Measurements from ENCODE around the gene HLCS.

HLCS gene

DNA sequence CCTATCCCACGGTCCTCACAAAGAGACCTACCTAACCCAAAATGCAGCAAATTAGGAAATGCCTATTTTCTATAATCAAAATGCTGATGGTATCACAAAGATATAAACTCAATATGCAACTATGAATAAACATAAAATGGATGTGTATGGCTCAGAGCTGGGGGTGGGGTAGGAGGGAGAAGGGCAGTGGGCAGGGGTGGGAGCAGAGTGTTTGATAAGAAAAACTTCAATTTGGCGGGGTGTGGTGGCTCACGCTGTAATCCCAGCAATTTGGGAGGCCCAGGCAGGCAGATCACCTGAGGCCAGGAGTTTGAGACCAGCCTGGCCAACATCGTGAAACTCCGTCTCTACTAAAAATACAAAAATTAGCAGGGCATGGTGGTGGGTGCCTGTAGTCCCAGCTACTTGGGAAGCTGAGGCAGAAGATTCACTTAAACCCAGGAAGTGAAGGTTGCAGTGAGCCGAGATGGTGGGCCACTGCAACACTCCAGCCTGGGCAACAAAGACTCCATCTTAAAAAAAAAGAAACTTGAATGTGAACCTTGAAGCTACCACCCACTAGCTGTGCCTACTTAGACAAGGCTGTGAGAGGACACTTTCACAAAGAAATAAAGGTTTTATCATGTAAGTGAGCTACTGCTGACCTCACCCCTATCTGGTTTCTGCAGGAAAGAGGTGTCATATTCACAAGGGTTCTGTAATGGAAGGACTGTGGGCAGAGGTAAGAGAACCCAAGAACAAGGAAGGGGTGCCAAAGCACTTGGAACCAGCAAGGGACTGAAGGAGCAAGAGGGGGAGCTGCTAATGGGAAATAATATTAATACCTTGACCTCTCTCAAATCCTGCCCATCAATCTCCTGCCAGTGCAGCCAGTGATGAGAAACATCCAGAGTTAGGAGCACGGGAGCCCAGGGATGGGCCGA is 53.0 kb downstream of the HLCS start:
- no peak for DNase-seq

DNA sequence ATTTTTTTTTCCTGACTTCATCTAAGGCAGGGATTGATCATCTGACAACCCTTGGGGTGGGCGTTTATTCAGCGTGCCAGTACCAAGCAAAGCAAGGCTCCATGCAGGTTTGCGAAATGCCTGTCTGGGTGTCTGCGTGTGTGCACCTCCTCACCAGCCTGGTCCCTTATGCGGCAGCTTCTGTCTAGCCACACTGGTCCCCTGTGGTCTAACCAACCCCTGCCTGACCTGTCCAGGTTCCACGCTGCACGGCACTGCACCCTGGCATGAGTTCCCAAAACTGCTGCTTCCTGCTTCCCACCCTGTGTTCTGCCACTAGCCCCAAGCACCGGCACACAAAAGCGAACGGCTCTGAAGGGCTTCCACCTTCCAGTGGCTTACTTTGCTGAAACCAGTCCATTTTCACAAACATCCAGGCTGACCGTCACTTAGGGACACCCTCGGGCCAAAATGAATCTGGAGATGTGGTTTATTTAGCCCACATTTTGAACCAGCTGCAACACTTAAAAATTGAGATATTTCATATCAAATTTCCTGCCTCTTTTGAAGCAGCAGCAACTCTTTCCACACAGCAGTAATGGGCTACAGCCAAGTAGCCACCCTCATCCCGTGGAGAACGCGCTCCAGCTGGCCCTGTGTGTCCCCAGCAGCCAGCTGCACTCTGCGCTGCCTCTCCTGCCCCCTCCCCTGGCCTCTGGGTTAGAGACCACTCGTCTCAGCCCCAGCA is 55.7 kb downstream of the HLCS start:
- no peak for DNase-seq

DNA sequence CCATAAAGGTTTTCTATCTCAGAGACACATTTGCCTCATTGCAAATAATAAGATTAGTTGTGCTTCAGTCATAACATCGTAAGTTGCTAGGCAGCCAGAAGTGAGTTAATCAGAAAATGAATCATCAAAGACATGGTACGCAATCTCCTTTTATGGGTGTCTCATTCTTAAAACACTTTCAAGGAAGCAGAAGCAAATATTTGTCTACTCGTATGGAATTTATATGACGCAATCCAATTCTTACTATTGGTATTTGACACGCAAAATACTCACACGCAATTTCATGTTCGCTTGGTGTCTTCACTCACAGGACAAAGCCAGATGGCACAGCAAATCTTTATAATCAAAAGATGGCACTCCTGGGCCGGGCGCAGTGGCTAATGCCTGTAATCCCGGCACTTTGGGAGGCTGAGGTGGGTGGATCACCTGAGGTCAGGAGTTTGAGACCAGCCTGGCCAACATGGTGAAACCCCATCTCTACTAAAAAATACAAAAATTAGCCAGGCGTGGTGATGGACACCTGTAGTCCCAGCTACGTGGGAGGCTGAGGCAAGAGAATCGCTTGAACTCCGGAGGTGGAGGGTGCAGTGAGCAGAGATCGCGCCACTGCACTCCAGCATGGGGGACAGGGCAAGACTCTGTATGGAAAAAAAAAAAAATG is 56.4 kb downstream of the HLCS start:
- DNase-seq: peak; percentile 95

DNA sequence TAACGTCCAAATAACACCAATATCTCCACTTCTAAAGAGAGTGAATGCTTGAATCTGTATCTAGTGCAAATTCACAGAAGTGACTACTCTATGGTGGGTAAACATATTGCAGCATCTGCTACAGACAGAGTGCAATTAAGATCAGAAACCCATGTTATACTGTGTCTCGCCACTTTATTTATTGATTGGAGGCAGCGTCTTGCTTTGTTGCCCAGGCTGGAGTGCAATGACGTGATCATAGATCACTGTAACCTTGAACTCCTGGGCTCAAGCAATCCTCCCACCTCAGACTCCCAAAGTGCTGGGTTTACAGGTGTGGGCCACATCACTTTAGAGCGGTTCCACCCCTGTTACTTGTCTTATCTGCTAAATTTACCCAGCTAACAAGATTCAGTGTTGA is 57.0 kb downstream of the HLCS start:
- peak; percentile 31 for DNase-seq

DNA sequence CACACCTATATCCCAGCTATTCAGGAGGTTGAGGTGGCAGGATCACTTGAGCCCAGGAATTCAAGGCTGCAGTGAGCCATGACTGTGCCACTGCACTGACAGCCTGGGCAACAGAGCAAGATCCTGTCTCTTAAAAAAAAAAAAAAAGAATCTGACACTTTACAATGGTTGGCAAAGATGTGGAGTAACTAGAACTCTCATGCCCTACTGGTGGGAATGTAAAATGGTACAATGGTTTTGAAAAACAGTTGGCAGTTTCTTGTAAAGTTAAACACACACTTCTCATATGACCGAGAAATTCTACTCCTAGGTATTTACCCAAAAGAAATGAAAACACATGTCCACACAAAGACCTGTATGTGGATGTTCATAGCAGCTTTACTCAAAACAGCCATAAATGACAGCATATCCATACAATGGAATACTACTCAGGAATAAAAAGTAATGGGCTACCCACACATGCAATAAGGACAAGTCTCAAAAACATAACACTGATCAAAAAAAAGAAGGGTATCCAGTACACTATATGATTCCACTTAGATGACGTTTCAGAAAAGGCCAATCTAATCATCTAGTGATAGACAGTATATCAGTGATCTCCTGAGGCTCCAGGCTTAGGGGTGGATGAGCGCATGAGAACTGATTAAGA is 58.1 kb downstream of the HLCS start:
- DNase-seq: peak; percentile 14

DNA sequence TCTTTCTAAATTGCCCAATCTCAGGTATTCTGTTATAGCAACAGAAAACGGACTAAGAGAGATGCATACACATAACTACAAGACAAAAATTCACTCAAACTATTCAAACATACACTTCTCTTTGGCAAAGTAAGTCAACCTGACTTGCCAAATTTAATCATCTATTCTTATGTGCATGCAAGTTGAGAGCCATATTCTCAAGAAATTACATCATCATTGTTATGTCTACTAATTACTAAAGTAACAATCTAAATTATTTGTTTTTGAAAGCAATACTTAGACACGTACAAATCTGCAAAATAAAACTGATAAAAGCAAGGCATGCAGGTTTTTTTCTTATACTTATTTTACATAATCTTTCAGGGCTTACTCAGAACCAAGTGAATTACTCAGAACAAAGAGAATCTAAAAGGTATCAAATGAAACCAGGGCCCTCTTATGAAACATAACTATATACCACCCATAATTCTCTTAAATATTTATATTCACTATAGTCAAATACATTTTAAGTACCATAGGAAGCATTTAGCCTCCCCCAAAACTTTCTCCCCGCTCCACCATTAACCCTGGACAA is 62.3 kb downstream of the HLCS start:
- DNase-seq: no peak

DNA sequence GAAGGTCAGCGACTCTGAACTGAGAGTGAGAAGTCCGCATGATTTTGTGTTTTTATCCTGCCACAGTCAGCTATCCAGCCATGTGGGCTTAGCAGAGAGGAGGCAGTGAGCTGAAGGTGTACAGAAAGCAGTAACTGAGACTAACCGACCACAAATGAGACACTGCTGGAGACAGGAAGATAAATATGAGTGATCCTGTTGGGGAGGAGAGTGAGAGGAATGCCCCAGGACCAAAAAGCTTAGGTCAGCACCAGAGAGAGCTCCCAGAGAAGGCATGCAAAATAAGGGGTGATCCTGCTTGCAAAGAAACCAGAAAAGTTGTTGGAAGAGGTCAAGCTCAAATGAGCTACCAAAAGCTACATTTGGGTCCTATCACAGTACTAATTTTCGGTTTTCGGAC is 63.7 kb downstream of the HLCS start:
- peak; percentile 66 for DNase-seq

DNA sequence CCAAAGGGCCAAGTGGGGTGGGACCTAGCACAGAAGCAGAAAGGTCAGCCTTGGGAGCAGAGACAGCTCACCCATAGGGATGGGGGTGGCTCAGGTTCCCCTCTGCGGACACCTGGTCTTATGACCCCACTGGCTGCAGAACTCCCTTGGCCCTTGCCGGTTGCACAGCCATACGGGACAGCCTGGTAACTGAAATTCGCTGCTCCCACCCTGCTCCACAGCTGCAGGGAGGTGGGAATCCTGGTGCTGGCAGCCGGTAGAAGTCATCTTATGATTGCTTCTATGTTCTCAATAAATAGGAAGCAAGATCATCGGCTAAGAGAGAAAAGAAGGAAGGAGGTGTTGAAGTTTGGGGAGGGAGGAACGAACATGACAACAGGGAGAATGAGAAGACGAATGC is 64.1 kb downstream of the HLCS start:
- no peak for DNase-seq

DNA sequence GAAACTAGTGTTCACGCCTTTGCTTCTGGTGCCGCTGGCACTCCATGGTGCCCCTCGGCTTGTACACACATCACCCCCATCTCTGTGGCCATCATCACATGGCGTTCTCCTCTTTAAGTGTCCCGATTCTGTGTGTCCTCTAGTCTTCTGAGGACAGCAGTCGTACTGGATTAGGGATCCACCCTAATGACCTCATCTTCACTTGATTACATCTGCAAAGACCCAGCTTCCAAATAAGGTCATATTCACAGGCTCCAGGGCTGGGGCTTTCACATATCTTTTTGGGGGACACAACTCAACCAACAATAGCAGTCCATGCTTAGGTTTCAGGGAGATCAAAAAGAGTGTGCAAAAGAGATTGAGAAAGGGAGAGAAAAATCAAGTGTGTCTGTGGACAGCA is 64.9 kb downstream of the HLCS start:
- no peak for DNase-seq

DNA sequence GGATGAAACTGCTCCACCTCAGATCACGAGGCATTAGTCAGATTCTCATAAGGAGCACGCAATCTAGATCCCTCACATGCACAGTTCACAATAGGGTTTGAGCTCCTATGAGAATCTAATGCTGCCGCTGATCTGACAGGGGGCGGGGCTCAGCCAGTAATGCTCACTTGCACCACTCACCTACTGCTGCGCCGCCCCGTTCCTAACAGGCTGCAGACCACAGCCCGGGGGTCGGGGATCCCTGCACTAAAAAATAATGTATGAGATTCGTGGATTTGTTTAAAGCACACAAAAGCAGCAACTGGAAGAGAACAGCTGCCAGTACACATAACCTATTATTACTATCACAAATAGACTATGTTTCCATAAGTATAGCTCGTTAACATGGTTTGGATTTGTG is 72.9 kb downstream of the HLCS start:
- DNase-seq: no peak

DNA sequence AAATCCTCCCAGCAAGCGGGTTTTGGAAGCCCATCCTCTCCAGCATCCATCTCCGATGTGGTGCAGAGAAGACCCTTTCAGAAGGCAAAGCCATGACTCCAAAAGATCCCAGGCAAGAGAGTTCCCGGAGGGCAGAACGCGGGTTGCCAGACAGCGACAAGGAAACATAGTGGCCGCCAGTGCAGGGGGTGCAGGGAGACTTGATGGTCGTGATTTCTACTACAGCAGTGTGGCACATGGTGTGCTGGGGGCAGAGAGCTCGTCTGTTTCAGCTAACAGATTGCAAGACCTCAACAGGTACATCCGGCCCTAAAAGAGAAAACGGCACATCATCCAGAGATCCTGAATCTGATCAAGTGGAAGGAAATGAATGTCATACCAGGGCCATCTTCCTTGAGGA is 74.3 kb downstream of the HLCS start:
- DNase-seq: no peak

DNA sequence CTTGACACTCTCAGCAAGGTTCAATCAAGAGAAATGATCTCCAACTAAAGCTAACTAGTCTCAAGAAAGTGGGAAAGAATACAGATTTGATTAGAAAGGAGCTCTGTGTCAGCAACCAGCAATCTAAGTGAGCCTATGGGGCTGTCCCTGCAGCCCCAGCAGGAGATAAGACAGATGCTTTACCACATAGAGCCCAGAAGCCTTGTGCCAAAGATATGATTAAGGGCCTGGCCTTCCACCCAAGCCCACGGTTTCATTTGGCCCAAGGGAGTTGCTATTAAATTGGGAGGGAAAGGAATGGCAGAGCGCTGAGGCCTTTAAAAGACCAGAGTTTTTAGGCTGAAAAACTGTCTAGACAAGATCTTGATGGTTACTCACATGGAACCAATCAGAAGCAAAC is 74.8 kb downstream of the HLCS start:
- DNase-seq: peak; percentile 22

DNA sequence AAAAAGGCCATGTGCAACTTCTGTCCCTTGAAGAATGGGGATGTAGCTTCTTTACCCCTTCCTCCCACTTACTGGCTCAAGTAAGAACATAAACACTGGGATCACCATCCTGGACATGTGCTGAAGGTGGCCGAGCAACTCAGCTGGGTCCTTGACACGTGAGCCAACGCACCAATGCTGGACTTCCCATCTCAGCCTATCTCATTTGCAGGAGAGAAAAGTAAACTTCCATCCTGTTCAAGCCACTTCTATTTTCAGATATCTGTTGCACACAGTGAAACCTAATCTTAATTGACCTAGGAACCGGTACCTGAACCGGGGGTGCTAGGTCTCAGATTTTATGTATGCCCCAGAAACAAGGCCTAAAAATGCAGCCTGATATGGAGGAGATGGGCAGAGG is 75.3 kb downstream of the HLCS start:
- DNase-seq: no peak

DNA sequence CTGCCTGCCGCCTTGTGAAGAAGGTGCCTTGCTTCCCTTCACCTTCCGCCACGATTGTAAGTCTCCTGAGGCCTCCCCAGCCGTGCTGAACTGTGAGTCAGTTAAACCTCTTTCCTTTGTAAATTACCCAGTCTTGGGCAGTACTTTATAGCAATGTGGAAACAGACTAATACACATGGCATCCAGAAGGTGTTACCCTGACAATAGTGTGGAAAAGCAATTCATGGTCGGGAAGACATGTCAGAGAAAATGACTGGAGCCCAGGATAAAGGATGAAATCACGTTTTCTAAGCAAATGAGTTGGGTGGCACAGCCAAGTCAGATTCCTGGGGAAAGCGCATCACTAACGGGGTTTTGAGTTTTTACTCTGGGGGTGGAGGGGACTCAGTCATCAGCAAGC is 76.4 kb downstream of the HLCS start:
- DNase-seq: no peak

DNA sequence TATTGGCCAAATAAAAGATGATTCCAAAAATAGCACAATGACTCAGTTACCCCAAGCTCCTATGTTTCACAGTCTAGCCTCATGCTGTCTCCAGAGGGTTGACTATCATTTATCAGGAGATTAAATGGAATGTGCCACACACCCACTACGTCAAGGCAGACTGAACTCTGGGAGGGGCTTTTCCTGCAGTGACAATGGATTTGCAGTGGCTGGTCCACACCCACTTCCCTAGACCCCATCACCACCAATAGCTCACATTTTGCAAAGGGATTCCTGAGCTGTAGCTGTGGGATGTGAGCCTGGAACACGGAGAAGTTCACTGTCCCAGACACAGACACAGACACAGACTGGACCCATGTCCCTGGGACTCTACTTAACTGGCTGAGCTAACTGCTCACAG is 77.1 kb downstream of the HLCS start:
- DNase-seq: no peak

DNA sequence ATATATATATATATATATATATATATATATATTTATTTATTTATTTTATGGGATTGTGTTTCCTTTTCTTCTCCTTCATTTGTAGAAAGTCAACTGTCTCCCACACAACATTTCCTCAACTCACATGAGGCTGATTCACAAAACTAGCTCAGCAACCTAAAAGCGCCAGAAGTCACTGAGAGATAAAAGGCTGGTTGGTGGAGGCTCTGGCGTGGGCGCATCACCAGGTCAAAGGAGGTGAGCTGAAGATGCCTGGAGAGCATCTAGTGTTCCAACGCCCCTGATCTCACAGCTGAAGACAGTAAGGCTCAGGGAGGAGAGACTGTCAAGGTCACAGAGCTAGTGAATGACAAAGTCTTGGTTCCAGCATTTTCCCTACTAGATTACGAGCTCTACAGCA is 78.0 kb downstream of the HLCS start:
- DNase-seq: no peak

DNA sequence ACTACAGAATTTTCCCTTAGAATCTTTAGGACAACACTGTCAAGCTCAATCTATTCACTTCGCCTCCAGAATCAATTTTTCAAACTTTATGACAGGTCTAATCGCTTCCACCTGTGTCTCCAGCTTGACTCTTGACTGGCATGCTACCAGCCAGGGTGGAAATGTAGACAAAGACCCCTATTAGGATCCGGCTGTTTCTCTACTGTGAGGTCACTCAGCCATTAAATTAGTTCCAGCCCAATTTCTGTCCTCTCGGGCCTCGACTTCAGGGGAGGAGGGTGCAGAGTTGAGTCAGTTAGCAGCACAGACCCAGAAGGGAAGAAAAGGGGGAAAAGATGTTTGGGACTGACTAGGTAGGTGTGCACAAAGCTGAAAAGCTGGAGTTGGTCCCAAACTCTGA is 78.5 kb downstream of the HLCS start:
- DNase-seq: no peak

DNA sequence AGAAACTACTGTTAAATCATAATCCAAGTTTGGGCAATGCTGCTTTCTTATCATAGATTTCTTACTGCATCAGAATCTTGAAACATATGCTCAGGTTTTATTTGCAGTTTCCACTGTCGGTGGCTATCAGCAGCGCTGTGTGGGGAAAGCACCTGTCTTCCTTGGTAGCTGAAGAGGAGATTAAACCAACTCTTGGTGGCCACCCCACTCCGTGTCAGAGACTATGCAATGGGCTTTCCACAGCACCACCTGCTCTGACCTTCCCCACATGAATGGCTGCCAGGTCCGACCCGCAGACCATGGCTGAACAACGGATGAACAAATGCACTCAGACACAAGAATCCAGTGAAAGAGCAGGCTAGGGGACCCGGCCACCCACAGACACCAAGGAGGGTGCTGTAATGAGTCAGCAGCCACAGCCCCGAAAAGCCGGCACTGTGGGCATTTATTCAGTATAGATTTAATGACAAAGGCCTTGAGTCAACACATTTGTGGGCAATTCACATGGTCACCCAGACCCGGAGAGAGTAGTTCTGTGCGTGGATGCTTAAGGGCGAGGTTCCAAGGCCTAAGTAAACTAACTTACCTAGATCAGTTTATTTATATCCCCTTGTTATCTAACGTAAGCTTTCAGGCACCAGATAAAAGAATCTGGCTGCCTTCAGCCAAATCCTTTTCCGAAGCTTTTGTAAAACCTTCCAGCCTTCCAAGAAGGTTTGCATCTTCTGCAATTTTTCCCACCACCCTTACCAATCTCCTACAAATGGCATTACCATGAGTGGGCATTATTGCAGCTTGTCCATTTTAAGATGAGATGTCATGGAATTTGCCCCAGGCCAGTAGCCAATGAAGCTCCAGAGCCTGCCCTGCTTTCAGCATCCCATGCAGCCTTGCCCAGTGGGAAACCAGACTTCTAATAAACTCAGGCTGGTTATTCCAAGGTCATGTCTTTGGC is 82.7 kb downstream of the HLCS start:
- DNase-seq: peak; percentile 40

DNA sequence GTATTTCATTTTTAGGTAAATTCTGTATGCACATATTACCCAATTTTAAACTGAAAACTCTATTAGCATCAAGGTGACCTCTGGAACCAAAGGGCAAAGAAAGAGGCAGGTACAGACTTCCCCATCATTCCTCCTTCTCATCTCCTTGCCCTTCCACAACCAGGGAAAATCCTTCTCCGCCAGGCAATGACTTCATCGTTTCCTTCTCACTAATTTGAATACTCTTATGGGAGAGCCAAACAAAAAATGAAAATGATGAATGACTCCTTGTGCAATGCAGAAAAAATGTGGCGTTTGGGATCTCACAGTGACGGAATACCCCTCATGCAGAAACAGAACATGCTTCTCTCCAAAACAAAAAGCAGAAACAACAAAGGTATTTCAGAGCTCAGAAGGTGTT is 83.7 kb downstream of the HLCS start:
- peak; percentile 91 for DNase-seq

DNA sequence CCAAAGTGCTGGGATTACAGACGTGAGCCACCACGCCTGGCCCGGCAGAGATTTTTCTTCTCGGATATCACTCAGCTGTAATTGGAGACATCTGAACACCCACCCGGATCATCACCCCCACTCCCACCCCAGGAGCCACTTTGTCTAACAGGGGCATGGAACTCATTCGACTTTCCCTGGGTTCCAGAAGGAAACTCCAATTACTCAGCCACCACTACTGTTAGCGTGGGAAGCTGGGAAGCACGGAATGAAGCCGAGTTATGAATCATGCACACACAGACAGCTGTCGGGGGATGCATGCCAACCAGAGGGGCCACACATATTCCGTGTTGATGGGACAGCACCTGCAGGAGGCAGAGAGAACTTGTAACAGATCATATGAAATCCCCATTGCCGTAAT is 85.2 kb downstream of the HLCS start:
- DNase-seq: no peak

DNA sequence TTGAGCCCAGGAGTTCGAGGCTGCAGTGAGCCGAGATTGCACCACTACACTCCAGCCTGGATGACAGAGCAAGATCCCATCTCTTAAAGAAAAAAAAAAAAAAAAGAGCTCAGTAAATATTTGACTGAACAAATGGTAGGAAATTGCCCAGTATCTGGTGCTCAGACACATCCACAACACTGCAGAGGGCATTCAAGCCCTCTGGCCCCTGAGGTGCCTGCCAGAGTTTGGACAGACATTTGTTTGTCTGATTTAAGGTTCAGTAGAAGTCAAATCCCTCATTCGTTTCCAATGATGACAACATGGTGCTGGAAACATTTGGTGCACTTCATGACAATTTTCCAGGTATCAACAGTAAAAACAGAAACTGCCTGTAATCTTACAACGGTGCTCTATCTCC is 86.6 kb downstream of the HLCS start:
- no peak for DNase-seq

DNA sequence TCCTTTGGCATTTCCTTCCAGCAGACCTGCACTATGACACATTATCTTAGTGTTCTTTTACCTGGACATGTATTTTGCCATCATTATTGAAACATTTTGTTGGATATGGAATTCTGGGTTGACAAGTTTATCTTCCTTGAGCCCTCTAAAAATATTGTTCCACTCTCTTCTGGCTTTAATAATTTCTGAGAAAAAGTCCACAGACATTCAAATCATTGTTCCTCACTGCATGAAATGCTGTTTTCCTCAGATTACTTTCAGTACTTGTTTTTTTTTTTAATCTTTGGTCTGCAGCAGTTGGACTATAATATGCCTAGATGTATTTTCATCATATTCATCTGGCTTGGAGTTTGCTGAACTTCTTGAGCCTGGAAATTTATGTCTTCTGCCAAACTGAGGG is 88.7 kb downstream of the HLCS start:
- no peak for DNase-seq

Data from NCI-H226 (cell line).